Measurements from ENCODE around the gene CAMTA1.

DNA sequence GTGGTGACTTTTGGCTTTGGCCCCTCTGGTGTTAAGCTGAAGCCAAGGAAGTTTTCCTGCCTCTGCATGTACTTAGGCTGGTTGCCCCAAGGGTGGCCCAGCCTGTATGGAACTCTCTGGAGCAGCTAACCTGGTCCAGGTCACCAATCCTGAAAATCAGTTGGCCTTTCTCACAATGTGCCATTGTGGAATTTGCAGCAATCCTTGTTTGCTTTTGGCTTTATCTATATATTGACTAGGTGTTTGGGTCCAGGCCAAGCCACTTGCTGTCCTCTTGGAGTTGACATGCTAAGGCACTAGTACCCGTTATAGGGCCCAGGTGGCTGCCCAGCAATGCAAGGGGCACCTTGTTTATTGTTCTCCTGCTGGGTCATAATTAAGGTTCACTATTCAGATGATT, 124.6 kb downstream of the CAMTA1 start:
- TF ChIP-seq, protein P1, sequence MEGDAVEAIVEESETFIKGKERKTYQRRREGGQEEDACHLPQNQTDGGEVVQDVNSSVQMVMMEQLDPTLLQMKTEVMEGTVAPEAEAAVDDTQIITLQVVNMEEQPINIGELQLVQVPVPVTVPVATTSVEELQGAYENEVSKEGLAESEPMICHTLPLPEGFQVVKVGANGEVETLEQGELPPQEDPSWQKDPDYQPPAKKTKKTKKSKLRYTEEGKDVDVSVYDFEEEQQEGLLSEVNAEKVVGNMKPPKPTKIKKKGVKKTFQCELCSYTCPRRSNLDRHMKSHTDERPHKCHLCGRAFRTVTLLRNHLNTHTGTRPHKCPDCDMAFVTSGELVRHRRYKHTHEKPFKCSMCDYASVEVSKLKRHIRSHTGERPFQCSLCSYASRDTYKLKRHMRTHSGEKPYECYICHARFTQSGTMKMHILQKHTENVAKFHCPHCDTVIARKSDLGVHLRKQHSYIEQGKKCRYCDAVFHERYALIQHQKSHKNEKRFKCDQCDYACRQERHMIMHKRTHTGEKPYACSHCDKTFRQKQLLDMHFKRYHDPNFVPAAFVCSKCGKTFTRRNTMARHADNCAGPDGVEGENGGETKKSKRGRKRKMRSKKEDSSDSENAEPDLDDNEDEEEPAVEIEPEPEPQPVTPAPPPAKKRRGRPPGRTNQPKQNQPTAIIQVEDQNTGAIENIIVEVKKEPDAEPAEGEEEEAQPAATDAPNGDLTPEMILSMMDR (IDR thresholded peaks at IDR 0.05), result no peak
- no peak for TF ChIP-seq POLR2A (IDR thresholded peaks at IDR 0.05)
- no peak for TF ChIP-seq POLR2AphosphoS5 (IDR thresholded peaks at IDR 0.05)
- TF ChIP-seq EP300 (IDR thresholded peaks at IDR 0.05), result no peak

Measured in upper lobe of left lung (tissue), 4 donors.